AG08395 (cell line): ENCODE measurements around the gene SPTLC3.

Source experiments
- DNase-seq: peaks from one replicate; pipeline ENCODE4 v3.0.0; 2012; ENCODE audit warnings: mixed read lengths, low spot score

SPTLC3 gene

DNA sequence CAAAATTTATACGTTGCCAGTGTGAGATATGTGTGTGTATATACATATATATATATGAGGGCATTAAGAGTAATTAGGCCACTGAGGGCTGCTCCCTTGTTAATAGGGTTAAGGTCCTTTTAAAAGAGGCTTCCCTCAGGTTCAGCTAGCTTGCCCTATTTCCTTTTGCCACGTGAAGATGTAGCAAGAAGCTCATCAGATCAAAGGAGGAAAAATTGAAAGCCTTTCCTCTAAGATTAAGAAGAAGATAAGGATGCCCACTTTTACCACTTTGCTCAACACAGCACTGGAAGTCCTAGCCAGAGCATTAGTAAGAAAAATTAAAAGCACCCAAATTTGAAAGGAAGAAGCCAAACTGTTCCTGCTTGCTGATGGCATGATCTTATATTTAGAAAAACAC is 179.1 kb downstream of the SPTLC3 start:
- no peak for DNase-seq

DNA sequence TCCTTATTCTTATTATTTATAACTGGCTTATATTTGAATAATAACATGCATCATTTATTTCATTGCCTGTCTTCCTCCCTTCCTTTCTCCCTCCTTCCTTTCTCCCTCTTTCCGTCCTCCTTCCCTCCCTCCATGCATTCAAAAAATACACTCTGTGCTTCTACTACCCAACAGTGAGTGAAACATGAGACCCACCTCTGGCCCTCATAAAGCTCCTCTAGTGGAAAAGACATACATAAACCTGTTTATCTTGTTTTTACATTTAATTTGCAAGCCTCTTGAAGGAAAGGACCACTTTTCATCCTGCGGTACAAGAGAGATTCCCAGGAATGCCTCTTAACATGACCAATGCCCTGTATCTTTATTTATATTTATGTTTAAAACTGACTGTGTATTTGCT is 190.5 kb downstream of the SPTLC3 start:
- DNase-seq: no peak

DNA sequence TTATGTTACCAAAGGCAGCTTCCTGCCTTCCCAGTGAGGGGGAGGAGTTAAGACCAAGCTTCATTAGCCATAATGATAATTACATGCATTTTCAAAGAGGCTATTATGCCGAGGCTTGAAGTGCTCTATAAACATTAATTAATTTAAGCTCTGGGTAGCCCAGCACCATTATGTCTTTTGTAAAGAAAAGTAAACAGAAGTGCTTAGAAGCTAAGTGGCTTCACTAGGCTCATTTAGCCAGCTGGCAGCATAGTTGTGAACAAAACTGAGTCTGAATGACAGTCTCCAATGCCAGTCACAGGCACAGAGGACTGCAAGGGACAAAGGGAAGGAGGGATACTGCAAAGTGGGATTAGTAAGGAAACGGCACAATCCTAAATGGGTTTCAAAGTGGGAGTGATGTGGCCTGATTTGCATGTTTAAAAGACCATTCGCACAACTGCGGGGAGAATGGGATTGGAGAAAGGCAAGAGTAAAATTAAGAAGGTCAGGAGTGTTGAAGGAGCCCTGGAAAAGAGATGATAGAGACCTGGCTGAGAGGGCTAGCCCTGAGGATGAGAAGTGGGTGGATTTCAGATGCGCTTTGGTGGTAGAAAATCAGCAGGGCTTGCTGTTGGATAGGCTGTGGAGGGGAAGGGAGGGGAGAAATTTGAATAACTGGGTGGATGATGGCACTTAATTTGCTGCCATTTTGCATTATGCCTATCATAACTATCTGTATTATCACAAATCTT is 192.2 kb downstream of the SPTLC3 start:
- DNase-seq: no peak

DNA sequence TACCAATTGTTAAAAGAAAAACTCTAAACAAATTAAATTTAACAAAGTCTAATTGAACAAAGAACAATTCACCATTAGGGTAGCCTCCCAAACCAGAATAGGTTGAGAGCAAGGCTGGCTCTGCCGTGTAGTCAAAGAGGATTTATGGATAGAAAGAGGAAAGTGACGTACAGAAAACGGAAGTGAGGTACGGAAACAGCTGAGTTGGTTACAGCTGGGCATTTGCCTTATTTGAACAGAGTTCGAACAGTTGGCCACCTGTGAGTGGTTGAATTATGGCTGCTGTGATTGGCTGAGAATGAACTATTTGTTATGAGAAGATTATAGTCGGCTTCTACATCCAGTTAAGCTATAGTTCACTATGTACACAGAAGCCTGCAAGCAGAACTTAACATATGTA is 193.8 kb downstream of the SPTLC3 start:
- DNase-seq: no peak

DNA sequence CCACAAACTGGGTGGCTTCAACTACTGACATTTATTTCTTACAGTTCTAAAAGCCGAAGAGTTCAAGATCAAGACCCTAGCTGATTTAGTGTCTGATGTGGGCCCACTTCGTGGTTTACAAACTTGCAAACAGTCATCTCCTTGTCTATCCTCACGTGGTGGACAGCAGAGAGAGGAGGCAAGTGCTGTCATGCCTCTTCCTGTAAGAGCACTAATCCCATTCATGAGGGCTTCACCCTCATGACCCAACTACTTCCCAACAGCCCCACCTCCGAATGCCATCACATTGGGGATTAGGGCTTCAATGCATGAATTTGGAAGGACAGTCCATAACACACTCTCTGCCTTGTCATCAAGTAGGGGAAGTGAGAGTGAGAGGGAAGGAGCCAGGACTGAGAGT is 196.7 kb downstream of the SPTLC3 start:
- no peak for DNase-seq

DNA sequence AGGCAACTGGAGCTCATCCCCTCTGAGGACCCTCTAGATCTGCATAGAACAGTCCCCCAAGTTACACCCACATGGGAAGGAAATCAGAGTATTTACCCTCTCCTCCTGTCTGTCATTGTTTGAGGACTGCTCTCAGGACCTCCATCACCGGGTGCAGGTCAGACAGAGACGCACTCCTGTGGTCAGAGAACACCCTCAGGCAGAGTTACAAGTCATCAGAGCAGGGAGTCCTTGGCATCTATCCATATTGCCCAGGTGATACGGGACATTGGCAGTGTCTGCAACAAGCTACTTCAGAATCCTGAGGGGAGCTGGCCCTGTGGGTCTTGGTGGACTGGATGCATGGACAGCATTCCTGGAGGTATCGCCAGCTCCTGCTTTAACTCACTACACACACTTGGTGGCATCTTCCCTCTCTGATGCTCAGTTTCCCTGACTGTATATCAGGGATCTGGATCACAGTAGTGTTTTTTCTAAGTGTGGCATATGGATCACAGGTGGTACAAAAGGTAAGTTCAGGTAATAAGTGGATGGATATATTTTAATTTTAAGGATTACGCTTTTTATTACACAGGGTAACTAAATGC is 197.2 kb downstream of the SPTLC3 start:
- DNase-seq: no peak

DNA sequence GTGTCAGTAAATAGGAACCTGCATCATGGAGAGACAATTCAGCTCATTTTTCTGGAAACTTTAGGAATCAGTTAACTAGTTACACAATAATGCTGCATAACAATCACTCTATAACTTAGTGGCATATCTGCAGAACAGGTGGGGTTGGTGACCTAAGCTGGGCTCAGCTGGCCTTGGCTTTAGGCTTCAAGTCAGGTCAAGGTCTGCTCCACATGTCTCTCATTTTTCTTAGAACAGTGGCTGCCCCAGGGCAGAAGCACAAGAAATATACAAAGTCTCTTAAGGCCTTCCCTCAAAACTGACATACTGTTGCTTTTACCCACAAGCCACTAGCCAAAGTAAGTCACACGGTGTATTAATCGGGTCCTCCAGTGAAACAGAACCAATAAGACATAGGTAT is 198.2 kb downstream of the SPTLC3 start:
- DNase-seq: no peak

DNA sequence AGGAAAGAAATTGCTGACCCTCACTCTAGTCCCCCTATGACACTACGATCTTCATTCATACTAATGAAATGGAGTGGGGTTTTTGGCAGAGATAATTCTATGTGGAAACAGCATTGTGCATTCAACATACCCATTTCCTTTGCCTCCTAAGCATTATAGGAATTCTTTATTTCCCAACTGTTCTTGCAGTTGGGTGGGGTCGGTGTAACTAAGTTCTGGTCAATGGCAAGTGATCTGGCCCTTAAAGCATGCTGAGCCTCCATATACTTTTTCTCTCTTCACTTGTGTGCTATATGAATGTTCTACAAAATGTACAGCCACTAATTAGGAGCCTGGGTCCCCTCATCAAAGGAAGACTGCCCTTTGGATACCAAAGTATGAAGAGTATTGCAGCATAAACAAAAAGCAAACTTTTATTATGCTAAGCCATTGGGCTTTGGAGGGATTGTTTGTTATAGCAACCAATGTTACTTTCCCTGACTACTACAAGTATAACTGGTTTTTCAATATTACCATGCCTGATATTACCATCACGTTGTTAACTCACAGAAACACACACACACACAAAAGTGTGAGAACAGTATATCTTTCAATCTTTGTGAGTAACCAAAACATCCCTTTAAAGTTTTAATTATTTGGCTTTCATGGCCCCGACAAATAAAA is 203.3 kb downstream of the SPTLC3 start:
- DNase-seq: no peak

DNA sequence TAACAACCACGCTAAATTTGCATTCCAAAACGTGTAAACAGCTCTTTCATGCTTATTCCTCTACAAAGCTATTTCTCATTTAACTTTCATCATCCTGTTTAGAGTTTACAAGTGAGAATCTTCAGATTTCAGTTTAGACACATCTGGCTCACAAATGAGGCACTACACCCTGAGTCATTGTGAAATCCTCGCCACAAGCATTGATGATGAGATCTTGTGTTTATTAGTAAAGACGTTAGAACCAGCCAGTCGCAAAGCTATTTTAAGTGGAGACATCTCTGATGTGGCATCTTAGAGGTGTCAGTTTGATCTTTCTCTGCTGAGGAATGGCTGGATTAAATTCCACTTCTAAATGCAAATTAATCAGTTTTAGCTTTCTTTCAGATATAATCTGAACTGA is 204.0 kb downstream of the SPTLC3 start:
- DNase-seq: peak; percentile 52

DNA sequence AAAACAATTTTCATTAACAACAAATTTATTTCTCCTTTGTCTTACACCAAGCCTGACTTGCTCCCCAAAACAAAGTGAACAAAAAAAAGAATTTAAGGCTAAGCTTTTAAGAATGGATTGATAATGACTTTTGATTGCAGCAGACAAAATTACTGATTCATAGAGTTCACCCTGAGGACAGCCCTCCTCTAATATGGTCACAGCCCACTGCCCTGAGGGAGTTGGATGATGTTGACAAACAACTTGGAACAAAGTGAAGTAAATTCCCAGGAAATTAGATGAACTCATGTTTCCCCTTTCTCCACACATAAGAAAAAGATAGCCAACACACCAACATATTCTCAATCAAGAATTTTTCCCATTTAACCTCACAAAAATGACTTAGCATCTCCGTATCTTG is 204.6 kb downstream of the SPTLC3 start:
- DNase-seq: no peak

DNA sequence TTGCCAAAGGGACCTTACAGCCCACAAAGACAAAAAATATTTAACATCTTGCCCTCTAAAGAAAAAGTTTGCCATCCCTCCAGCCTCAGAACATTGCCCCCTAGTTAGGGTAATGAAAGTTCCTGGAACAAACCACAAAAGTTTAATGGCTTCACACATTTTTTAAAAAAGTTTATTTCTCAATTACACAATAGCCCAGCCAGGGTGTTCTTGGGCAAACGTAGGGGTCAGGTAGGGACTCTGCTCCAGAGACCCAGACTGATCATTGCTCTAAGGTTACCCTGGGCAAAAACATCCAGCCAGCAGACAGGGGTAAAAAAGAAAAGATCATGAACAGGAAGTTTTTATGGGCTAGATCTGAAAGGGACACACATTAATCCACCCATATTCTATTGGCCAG is 207.8 kb downstream of the SPTLC3 start:
- DNase-seq: no peak
